HCT116 (cell line): ENCODE data around the gene MINDY4. TPM values are rescaled to one million over a fixed set of nuclear protein-coding genes. Genes with fewer than 3 reads are reported as not detected.

ENCODE experiments used
- ATAC-seq: fragments of 200-7000 bp; cut with Tn5 transposase; 2 replicates; pipeline ENCODE4 v1.9.1; 2020; ENCODE audit warnings: mild to moderate bottlenecking, moderate library complexity
- BruUV-seq: library from RNA; stranded (reverse); fragments of 400-500 nt; replicated peaks from 2 replicates; lab custom pipeline; 2021; lab: Mats Ljungman, UMichigan
- CTCF ChIA-PET: fragments of 300-600 bp; sonication (Branson Sonifier 250); formaldehyde crosslinking; loops from one replicate; lab custom pipeline; 2021; ENCODE audit warnings: antibody characterized with exemption; lab: Charles Lee
- POLR2A ChIA-PET: fragments of 300-600, 350-600 bp; sonication (Branson Sonifier 250); formaldehyde crosslinking; loops from one replicate; lab custom pipeline; 2021; ENCODE audit warnings: antibody characterized with exemption; lab: Charles Lee
- RAD21 ChIA-PET, 2 experiments: fragments of 300-600 bp; sonication (Branson Sonifier 250); formaldehyde crosslinking; loops; one replicate each; lab custom pipeline; 2023; ENCODE audit warnings: low total read pairs in 2 of 2; ENCODE audit not compliant: uncharacterized antibody in 2 of 2, unreplicated experiment in 2 of 2, low non-redundant PET in 1 of 2; lab: Charles Lee
- DNase-seq: peaks from one replicate; pipeline ENCODE4 v3.0.0-alpha.2; 2010; ENCODE audit warnings: low read depth, low spot score
- H2AFZ ChIP-seq: fragments of 200-600 bp; shearing (Covaris generic), sonication (generic); 2 replicates; pipeline ENCODE4 v1.6.1; 2017; ENCODE audit warnings: low read depth, mixed run types, mixed read lengths, antibody characterized with exemption, low read length; ENCODE audit not compliant: poor library complexity, severe bottlenecking
- H3K27ac ChIP-seq: 2 replicates; pipeline ENCODE4 v1.5.1; 2012; ENCODE audit warnings: low read depth, low read length
- H3K27me3 ChIP-seq: fragments of 200-600 bp; sonication (generic); 2 replicates; pipeline ENCODE4 v1.6.1; 2016; ENCODE audit warnings: mixed run types, low read length, mixed read lengths; ENCODE audit not compliant: insufficient read depth
- H3K36me3 ChIP-seq, 2 experiments: fragments of 200-500 bp in 1 of 2; fragments of 200-600 bp in 1 of 2; sonication (Bioruptor generic) in 1 of 2; sonication (generic) in 1 of 2; 2 replicates each; pipeline versions ENCODE4 v1.5.1 to v1.6.1; 2014 to 2016; ENCODE audit warnings: low read length in 2 of 2, inconsistent platforms in 1 of 2, mixed read lengths in 1 of 2, mixed run types in 1 of 2; ENCODE audit not compliant: insufficient read depth in 2 of 2, control insufficient read depth in 1 of 2
- H3K4me1 ChIP-seq, 2 experiments: fragments of 200-600 bp in 1 of 2; sonication (generic) in 1 of 2; 2 replicates each; pipeline versions ENCODE4 v1.5.1 to v1.6.1; 2012 to 2017; ENCODE audit warnings: low read length in 2 of 2, inconsistent platforms in 1 of 2, mild to moderate bottlenecking in 1 of 2, mixed read lengths in 1 of 2, mixed run types in 1 of 2, moderate library complexity in 1 of 2; ENCODE audit not compliant: insufficient read depth in 2 of 2, control insufficient read depth in 1 of 2
- H3K4me2 ChIP-seq: fragments of 200-600 bp; sonication (generic); 2 replicates; pipeline ENCODE4 v1.6.1; 2017; ENCODE audit warnings: mixed run types, low read length, mixed read lengths
- H3K4me3 ChIP-seq, 2 experiments: fragments of 200-600 bp in 1 of 2; sonication (generic) in 1 of 2; replicated peaks in 1 of 2; 2 replicates each; pipeline ENCODE4 v1.5.1; 2011 to 2016; ENCODE audit warnings: low read length in 2 of 2, control low read depth in 1 of 2, low read depth in 1 of 2, mild to moderate bottlenecking in 1 of 2, mixed read lengths in 1 of 2, mixed run types in 1 of 2
- H3K79me2 ChIP-seq: fragments of 200-600 bp; sonication (generic); 2 replicates; pipeline ENCODE4 v1.6.1; 2017; ENCODE audit warnings: mild to moderate bottlenecking, mixed run types, low read length, moderate library complexity, mixed read lengths; ENCODE audit not compliant: insufficient read depth
- H3K9ac ChIP-seq: fragments of 200-600 bp; sonication (generic); 2 replicates; pipeline ENCODE4 v1.6.1; 2016; ENCODE audit warnings: low read length, mixed read lengths
- H3K9me2 ChIP-seq: fragments of 200-600 bp; sonication (generic), shearing (Covaris generic); 2 replicates; pipeline ENCODE4 v1.6.1; 2017; ENCODE audit warnings: mixed run types, mild to moderate bottlenecking, moderate library complexity; ENCODE audit not compliant: insufficient read depth
- H3K9me3 ChIP-seq, 2 experiments: fragments of 200-500 bp in 1 of 2; fragments of 200-600 bp in 1 of 2; sonication (Bioruptor generic) in 1 of 2; sonication (generic) in 1 of 2; 2 replicates each; pipeline ENCODE4 v1.6.1; 2014 to 2017; ENCODE audit warnings: low read length in 2 of 2, mixed read lengths in 2 of 2, inconsistent platforms in 1 of 2, low read depth in 1 of 2, mild to moderate bottlenecking in 1 of 2, mixed run types in 1 of 2, moderate library complexity in 1 of 2; ENCODE audit not compliant: control insufficient read depth in 1 of 2, insufficient read depth in 1 of 2
- H4K20me1 ChIP-seq: fragments of 200-600 bp; sonication (generic), shearing (Covaris generic); 2 replicates; pipeline ENCODE4 v1.6.1; 2017; ENCODE audit warnings: mixed run types, mild to moderate bottlenecking, moderate library complexity; ENCODE audit not compliant: insufficient read depth
- CBX3 ChIP-seq: IDR thresholded peaks from 2 replicates; pipeline ENCODE4 v1.6.1; 2012; ENCODE audit warnings: low read depth
- EGR1 ChIP-seq: IDR thresholded peaks from 2 replicates; pipeline ENCODE4 v1.6.1; 2012; ENCODE audit warnings: low read depth
- EZH2 ChIP-seq: fragments of 200-600 bp; sonication (generic); IDR thresholded peaks from 2 replicates; pipeline ENCODE4 v1.6.1; 2017; ENCODE audit warnings: antibody characterized with exemption, mixed run types
- EZH2phosphoT487 ChIP-seq: fragments of 200-600 bp; IDR thresholded peaks from 2 replicates; pipeline ENCODE4 v1.6.1; 2018; ENCODE audit warnings: antibody characterized with exemption, borderline replicate concordance
- FOSL1 ChIP-seq: IDR thresholded peaks from 2 replicates; pipeline ENCODE4 v1.6.1; 2012; ENCODE audit warnings: low read depth
- JUND ChIP-seq: IDR thresholded peaks from 2 replicates; pipeline ENCODE4 v1.6.1; 2012
- POLR2A ChIP-seq: IDR thresholded peaks from 2 replicates; pipeline ENCODE4 v1.7.0; 2011; ENCODE audit warnings: borderline replicate concordance; ENCODE audit not compliant: insufficient read depth, insufficient read length; ENCODE audit errors: extremely low read depth
- SIN3A ChIP-seq: IDR thresholded peaks from 2 replicates; pipeline ENCODE4 v1.6.1; 2012; ENCODE audit warnings: low read depth
- TCF7L2 ChIP-seq: IDR thresholded peaks from 2 replicates; pipeline ENCODE4 v1.7.0; 2011; ENCODE audit warnings: borderline replicate concordance, inconsistent platforms; ENCODE audit not compliant: insufficient read depth, insufficient read length; ENCODE audit errors: extremely low read depth
- YY1 ChIP-seq: IDR thresholded peaks from 2 replicates; pipeline ENCODE4 v1.6.1; 2011; ENCODE audit warnings: low read length, low read depth, moderate library complexity, mild to moderate bottlenecking; ENCODE audit not compliant: insufficient replicate concordance; ENCODE audit errors: extremely low read depth
- ZFX ChIP-seq: fragments of 450-650 bp; IDR thresholded peaks from 2 replicates; pipeline ENCODE4 v1.6.1; 2017
- ZNF274 ChIP-seq: fragments of 200-500 bp; sonication (Bioruptor generic); IDR thresholded peaks from 2 replicates; pipeline ENCODE4 v1.6.1; 2014; ENCODE audit warnings: mild to moderate bottlenecking, low read depth, low read length, inconsistent platforms
- intact Hi-C: fragments of 100-400 bp; cut with micrococcal nuclease; formaldehyde crosslinking; loops from 2 replicates; pipeline ENCODE4 v1.10.0; 2022
- total RNA-seq: library from RNA; stranded (reverse); gene quantifications from one replicate; pipeline ENCODE4 v1.2.1, GENCODE V29; 2021; ENCODE audit not compliant: unreplicated experiment
- TF ChIP-seq, protein P1 (sequence below): IDR thresholded peaks from 2 replicates; pipeline ENCODE4 v1.6.1; 2011; ENCODE audit warnings: mild to moderate bottlenecking, low read length, moderate library complexity; ENCODE audit not compliant: insufficient replicate concordance; ENCODE audit errors: extremely low read depth
- TF ChIP-seq, protein P2 (sequence below), 3 experiments: fragments of 200-600 bp in 1 of 3; sonication (generic) in 1 of 3; IDR thresholded peaks in 2 of 3; conservative IDR thresholded peaks in 1 of 3; 2 replicates each; pipeline ENCODE4 v1.5.1; 2012 to 2017; ENCODE audit warnings: low read depth in 2 of 3, low read length in 2 of 3, antibody characterized with exemption in 1 of 3, borderline replicate concordance in 1 of 3, control low read depth in 1 of 3, mild to moderate bottlenecking in 1 of 3, mixed read lengths in 1 of 3, mixed run types in 1 of 3, moderate library complexity in 1 of 3; ENCODE audit not compliant: insufficient read depth in 1 of 3
- TF ChIP-seq, protein P3 (sequence below): IDR thresholded peaks from 2 replicates; pipeline ENCODE4 v1.6.1; 2012
- TF ChIP-seq, protein P4 (sequence below): IDR thresholded peaks from 2 replicates; pipeline ENCODE4 v1.6.1; 2012; ENCODE audit warnings: low read depth
- TF ChIP-seq, protein P5 (sequence below): IDR thresholded peaks from 2 replicates; pipeline ENCODE4 v1.6.1; 2012

Gene MINDY4
- total RNA-seq, 1 experiment from 2014 or later: 6.1 TPM

DNA sequence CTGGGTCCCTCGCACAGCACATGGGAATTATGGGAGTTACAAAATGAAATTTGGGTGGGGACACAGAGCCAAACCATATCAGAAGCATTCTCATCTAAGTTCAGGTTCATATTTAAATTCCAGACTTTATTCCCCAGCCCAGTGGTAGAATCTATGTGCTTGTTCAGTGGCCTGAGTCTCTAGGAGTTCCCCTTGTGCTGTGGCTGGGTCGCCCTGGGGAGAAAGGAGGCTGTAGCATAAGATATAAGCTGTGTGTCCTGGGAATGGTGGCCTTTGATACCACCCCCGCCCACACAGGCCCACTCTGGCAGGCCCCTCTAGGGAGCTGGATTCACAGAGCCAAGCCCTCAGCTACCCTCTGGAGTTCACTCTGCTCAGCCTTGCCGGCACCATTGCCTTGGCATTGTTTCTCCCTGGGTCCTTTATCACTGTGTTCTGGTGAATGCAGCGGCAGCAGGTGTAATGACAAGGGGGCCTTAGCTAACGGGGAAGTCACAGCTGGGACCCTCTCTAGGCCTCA is 64.2 kb downstream of the MINDY4 start:
- Histone ChIP-seq H3K27ac (no peak overlapping the region), H3K9me2 (no peaks in the 10 kb centered on the region), H3K27me3 (no peaks in the 10 kb centered on the region), H3K4me1 (no peaks in the 10 kb centered on the region), H3K4me3 (no peak overlapping the region), H3K36me3 (no peaks in the 10 kb centered on the region; a peak in 1 of 4 replicates), H3K79me2 (no peaks in the 10 kb centered on the region), H4K20me1 (no peaks in the 10 kb centered on the region), H2AFZ (no peak overlapping the region), H3K4me2 (no peak overlapping the region), H3K9me3 (peaks cover 0 to 4% of the 10 kb centered on the region in 2 experiments; a peak in 2 of 4 replicates), H3K9ac (no peak overlapping the region)
- CTCF ChIA-PET: no interaction called here
- intact Hi-C loops: no loop called here
- RAD21 ChIA-PET: no interaction called here
- DNase-seq: no peak
- TF ChIP-seq ZFX: no peak
- TF ChIP-seq SIN3A: no peak
- TF ChIP-seq, protein P1, sequence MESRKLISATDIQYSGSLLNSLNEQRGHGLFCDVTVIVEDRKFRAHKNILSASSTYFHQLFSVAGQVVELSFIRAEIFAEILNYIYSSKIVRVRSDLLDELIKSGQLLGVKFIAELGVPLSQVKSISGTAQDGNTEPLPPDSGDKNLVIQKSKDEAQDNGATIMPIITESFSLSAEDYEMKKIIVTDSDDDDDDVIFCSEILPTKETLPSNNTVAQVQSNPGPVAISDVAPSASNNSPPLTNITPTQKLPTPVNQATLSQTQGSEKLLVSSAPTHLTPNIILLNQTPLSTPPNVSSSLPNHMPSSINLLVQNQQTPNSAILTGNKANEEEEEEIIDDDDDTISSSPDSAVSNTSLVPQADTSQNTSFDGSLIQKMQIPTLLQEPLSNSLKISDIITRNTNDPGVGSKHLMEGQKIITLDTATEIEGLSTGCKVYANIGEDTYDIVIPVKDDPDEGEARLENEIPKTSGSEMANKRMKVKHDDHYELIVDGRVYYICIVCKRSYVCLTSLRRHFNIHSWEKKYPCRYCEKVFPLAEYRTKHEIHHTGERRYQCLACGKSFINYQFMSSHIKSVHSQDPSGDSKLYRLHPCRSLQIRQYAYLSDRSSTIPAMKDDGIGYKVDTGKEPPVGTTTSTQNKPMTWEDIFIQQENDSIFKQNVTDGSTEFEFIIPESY: no peak
- TF ChIP-seq ZNF274: no peak
- no peak for TF ChIP-seq FOSL1
- no peak for TF ChIP-seq EZH2
- no peak for TF ChIP-seq TCF7L2
- TF ChIP-seq, protein P2, sequence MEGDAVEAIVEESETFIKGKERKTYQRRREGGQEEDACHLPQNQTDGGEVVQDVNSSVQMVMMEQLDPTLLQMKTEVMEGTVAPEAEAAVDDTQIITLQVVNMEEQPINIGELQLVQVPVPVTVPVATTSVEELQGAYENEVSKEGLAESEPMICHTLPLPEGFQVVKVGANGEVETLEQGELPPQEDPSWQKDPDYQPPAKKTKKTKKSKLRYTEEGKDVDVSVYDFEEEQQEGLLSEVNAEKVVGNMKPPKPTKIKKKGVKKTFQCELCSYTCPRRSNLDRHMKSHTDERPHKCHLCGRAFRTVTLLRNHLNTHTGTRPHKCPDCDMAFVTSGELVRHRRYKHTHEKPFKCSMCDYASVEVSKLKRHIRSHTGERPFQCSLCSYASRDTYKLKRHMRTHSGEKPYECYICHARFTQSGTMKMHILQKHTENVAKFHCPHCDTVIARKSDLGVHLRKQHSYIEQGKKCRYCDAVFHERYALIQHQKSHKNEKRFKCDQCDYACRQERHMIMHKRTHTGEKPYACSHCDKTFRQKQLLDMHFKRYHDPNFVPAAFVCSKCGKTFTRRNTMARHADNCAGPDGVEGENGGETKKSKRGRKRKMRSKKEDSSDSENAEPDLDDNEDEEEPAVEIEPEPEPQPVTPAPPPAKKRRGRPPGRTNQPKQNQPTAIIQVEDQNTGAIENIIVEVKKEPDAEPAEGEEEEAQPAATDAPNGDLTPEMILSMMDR (IDR thresholded peaks at IDR 0.05 in 2 of 3, conservative IDR thresholded peaks at IDR 0.05 in 1 of 3; ENCODE audit: borderline replicate concordance in 1 of 3, insufficient read depth in 1 of 3, low read depth in 2 of 3, low read length in 2 of 3): no peak
- no peak for TF ChIP-seq YY1
- TF ChIP-seq JUND: no peak
- TF ChIP-seq EGR1: no peak
- TF ChIP-seq, protein P3, sequence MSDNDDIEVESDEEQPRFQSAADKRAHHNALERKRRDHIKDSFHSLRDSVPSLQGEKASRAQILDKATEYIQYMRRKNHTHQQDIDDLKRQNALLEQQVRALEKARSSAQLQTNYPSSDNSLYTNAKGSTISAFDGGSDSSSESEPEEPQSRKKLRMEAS: no peak
- no peak for TF ChIP-seq EZH2phosphoT487
- TF ChIP-seq, protein P4, sequence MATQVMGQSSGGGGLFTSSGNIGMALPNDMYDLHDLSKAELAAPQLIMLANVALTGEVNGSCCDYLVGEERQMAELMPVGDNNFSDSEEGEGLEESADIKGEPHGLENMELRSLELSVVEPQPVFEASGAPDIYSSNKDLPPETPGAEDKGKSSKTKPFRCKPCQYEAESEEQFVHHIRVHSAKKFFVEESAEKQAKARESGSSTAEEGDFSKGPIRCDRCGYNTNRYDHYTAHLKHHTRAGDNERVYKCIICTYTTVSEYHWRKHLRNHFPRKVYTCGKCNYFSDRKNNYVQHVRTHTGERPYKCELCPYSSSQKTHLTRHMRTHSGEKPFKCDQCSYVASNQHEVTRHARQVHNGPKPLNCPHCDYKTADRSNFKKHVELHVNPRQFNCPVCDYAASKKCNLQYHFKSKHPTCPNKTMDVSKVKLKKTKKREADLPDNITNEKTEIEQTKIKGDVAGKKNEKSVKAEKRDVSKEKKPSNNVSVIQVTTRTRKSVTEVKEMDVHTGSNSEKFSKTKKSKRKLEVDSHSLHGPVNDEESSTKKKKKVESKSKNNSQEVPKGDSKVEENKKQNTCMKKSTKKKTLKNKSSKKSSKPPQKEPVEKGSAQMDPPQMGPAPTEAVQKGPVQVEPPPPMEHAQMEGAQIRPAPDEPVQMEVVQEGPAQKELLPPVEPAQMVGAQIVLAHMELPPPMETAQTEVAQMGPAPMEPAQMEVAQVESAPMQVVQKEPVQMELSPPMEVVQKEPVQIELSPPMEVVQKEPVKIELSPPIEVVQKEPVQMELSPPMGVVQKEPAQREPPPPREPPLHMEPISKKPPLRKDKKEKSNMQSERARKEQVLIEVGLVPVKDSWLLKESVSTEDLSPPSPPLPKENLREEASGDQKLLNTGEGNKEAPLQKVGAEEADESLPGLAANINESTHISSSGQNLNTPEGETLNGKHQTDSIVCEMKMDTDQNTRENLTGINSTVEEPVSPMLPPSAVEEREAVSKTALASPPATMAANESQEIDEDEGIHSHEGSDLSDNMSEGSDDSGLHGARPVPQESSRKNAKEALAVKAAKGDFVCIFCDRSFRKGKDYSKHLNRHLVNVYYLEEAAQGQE: no peak
- TF ChIP-seq CBX3: no peak
- TF ChIP-seq POLR2A: no peak
- TF ChIP-seq, protein P5, sequence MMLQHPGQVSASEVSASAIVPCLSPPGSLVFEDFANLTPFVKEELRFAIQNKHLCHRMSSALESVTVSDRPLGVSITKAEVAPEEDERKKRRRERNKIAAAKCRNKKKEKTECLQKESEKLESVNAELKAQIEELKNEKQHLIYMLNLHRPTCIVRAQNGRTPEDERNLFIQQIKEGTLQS: no peak
- BruUV-seq: no TSS peak
- no peak for ATAC-seq
- POLR2A ChIA-PET: no interaction called here
